ENCODE measurements around the gene IFT80.

DNA sequence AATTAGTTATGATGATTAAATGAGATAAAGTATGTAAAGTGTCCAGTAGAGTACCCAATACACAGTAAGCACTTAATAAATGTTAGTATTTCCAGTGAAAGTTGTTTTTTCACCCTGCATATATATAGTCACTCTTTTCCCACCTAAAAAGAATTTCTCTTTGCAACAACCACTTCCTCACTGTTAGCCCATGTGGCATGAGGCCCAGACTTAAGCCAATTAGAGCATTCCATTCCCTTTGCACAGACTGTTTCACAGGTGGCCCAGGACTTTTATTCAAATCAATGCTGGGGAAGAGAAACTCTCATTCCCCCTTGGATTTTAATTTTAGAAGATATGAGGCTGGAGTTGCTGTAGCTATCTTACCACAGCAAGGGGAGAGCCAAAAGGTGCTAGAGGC is 3.7 kb downstream of the IFT80 start:
- TF ChIP-seq EP300 (IDR thresholded peaks at IDR 0.05) (no peak), CTCF (IDR thresholded peaks at IDR 0.05) (no peak), POLR2A (IDR thresholded peaks at IDR 0.05) (no peak)
